Activated B cell treated with CpG ODN at 0.5 μM for 24 hours (primary cell): ENCODE results near the gene DCP1B. TPM values are rescaled to one million over a fixed set of nuclear protein-coding genes. Genes with fewer than 3 reads are reported as not detected.

Source experiments
- ATAC-seq: fragments of 200-7000 bp; cut with Tn5 transposase; one replicate; pipeline ENCODE4 v1.10.0; 2021; ENCODE audit warnings: low read depth, mild to moderate bottlenecking, moderate library complexity
- CTCF ChIA-PET: fragments of 350-600 bp; sonication (Branson Sonifier 250); formaldehyde crosslinking; loops from one replicate; lab custom pipeline; 2021; ENCODE audit warnings: antibody characterized with exemption; lab: Charles Lee
- POLR2A ChIA-PET: fragments of 350-600 bp; sonication (Branson Sonifier 250); formaldehyde crosslinking; loops from one replicate; lab custom pipeline; 2021; ENCODE audit warnings: antibody characterized with exemption; lab: Charles Lee
- DNase-seq: peaks from one replicate; pipeline ENCODE4 v3.0.0; 2022
- H3K27ac Mint-ChIP-seq: one replicate; pipeline ENCODE4 v1.8.0; 2020; ENCODE audit warnings: mixed read lengths
- H3K27me3 Mint-ChIP-seq: one replicate; pipeline ENCODE4 v1.8.0; 2021; ENCODE audit warnings: mixed read lengths
- H3K36me3 Mint-ChIP-seq: one replicate; pipeline ENCODE4 v1.8.0; 2021; ENCODE audit warnings: low read depth, mixed read lengths
- H3K4me1 Mint-ChIP-seq: one replicate; pipeline ENCODE4 v1.8.0; 2021; ENCODE audit warnings: mixed read lengths
- H3K4me3 Mint-ChIP-seq: one replicate; pipeline ENCODE4 v1.8.0; 2020; ENCODE audit warnings: mild to moderate bottlenecking, mixed read lengths
- H3K9me3 Mint-ChIP-seq: one replicate; pipeline ENCODE4 v1.8.0; 2020; ENCODE audit warnings: mixed read lengths
- intact Hi-C: fragments of 100-400 bp; cut with micrococcal nuclease; formaldehyde crosslinking; loops from one replicate; pipeline ENCODE4 v1.15.1; 2024
- total RNA-seq: library from RNA; stranded (reverse); gene quantifications from 2 replicates; pipeline ENCODE4 v1.2.3, GENCODE V29; 2022
- TF ChIP-seq, protein P1 (sequence below): fragments of 200-600 bp; IDR thresholded peaks from one replicate; pipeline ENCODE4 v1.8.0; 2022; ENCODE audit warnings: antibody characterized with exemption, mild to moderate bottlenecking

The DCP1B gene
- total RNA-seq, 1 donor from 2014 or later: 14.7 TPM

GRCh38 chr12:2013086-2013485, 8.8 kb upstream of the DCP1B start:
- H3K4me1 Mint-ChIP-seq: no peaks in the 10 kb centered on the region
- DNase-seq: no peak
- H3K36me3 Mint-ChIP-seq: no peaks in the 10 kb centered on the region
- CTCF ChIA-PET: no interaction called here
- no peak overlapping the region for H3K4me3 Mint-ChIP-seq
- intact Hi-C loops: no loop called here
- H3K9me3 Mint-ChIP-seq: no peaks in the 10 kb centered on the region
- H3K27me3 Mint-ChIP-seq: peaks cover 2% of the 10 kb centered on the region
- TF ChIP-seq, protein P1, sequence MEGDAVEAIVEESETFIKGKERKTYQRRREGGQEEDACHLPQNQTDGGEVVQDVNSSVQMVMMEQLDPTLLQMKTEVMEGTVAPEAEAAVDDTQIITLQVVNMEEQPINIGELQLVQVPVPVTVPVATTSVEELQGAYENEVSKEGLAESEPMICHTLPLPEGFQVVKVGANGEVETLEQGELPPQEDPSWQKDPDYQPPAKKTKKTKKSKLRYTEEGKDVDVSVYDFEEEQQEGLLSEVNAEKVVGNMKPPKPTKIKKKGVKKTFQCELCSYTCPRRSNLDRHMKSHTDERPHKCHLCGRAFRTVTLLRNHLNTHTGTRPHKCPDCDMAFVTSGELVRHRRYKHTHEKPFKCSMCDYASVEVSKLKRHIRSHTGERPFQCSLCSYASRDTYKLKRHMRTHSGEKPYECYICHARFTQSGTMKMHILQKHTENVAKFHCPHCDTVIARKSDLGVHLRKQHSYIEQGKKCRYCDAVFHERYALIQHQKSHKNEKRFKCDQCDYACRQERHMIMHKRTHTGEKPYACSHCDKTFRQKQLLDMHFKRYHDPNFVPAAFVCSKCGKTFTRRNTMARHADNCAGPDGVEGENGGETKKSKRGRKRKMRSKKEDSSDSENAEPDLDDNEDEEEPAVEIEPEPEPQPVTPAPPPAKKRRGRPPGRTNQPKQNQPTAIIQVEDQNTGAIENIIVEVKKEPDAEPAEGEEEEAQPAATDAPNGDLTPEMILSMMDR: no peak
- POLR2A ChIA-PET: no interaction called here
- no peak overlapping the region for H3K27ac Mint-ChIP-seq
- no peak for ATAC-seq

DNA sequence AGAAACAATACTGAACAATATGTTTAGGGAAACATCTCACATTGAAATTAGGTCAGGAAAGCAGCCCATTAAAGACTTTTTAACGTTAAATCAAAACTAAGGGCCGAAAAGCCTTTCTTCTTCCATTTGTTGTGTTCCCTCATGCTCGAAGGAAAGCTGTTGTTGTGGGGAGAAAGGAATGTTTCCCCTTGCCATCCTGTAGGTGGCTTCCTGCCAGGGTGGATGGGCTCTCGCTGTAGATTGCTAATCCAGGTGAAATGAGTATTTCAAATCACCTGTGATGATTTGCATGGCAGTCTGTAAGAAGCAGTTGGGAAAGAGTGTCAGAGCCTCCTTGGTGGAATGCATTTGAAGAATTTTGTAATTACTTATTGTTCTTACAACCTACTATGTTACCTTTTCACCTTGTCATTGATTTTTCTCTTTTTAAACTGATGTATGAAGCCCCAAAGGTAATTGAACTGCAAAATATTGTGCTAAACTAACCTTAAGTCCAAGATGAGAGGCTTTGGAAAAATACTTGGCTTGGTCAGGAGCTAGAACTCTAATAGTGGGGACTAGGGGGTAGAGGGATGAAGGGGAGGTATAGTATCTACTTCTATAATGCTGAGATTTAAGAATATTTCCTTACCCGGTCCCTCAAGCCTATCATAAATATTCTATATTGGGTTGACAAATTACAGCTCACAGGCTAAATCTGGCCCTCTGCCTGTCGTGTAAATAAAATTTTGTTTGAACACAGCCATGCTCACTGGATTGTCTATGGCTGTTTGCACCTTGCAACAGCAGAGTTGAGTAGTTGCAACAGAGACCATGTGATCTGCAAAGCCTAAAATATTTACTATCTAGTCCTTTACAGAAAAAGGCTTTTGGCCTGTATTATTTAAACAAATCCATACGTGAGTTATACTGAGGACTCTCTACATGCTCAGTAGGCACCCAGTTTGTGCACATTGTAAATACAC, 7.7 kb upstream of the DCP1B start:
- POLR2A ChIA-PET: no interaction called here
- Mint-ChIP-seq H3K27ac (no peak overlapping the region), H3K4me3 (no peak overlapping the region), H3K27me3 (no peaks in the 10 kb centered on the region), H3K36me3 (no peaks in the 10 kb centered on the region), H3K9me3 (no peaks in the 10 kb centered on the region), H3K4me1 (no peaks in the 10 kb centered on the region)
- CTCF ChIA-PET: interaction anchor here (0.8 kb wide), 1 partner anchor 72 kb away, joined by 3 read pairs; no protein-coding TSS in a partner anchor
- ATAC-seq: no peak
- DNase-seq: no peak
- intact Hi-C loops: no loop called here
- TF ChIP-seq, protein P1: no peak

DNA sequence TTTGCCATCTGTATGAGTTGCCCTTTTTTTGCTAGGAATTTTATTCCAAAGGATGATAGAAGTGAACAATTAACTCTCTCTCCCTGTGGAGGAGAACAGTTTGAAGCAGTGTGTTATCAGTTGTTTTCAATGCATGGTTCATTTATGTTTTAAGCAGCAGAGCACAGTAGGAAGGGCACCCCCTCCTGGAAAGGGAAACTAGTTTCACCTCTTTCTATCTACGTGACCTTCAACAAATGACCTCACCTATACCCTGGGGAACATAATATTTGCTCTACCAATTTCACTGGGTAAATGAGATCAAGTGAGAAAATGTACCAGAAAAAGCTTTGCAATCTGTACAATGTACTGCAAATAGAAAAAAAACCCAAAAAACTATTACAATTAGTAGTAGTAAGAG, 5.4 kb upstream of the DCP1B start:
- H3K27me3 Mint-ChIP-seq: no peaks in the 10 kb centered on the region
- intact Hi-C loops: no loop called here

GRCh38 chr12:2008677-2009076, 4.4 kb upstream of the DCP1B start:
- Mint-ChIP-seq H3K4me3 (no peak overlapping the region), H3K36me3 (peaks cover 7% of the 10 kb centered on the region), H3K4me1 (peaks cover 9% of the 10 kb centered on the region), H3K27me3 (no peaks in the 10 kb centered on the region), H3K9me3 (peaks cover 2% of the 10 kb centered on the region), H3K27ac (no peak overlapping the region)
- ChIA-PET POLR2A (interaction anchor here (0.5 kb wide), 1 partner anchor 300 kb away, joined by 6 read pairs; no protein-coding TSS in a partner anchor), CTCF (no interaction called here)
- ATAC-seq: no peak
- DNase-seq: no peak
- TF ChIP-seq, protein P1: no peak
- intact Hi-C loops: no loop called here

More for the DNA sequence above, 5.4 kb upstream of the DCP1B start:
- peaks cover under 1% of the 10 kb centered on the region for H3K4me1 Mint-ChIP-seq
- no peaks in the 10 kb centered on the region for H3K36me3 Mint-ChIP-seq
- peaks cover under 1% of the 10 kb centered on the region for H3K9me3 Mint-ChIP-seq
- H3K27ac Mint-ChIP-seq: no peak overlapping the region
- ATAC-seq: peak; percentile 40
- CTCF ChIA-PET: no interaction called here
- TF ChIP-seq, protein P1: no peak
- H3K4me3 Mint-ChIP-seq: no peak overlapping the region
- POLR2A ChIA-PET: no interaction called here
- no peak for DNase-seq

DNA sequence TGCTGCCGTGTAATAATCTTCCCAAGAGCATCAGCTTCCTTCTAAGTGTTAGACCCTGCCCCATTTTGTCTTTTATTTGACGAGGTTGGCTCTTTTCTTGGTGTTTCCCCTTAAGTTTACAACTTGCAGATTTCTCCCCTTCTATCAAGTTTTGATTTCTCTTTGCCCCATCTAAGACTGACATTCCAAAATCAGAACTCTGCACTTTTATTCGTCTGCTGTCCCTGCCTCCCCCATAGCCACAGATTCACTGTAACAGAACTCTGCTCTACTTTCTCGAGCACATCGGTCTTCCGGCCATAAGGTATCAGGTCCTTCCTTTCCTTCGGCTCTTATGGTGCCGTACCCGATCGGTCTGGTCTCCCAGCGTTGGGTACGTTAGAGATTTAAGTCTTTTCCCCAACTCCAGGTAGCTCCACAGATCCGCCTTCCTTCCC, 563 bp downstream of the DCP1B start:
- H3K4me1 Mint-ChIP-seq: peaks cover 26% of the 10 kb centered on the region
- H3K36me3 Mint-ChIP-seq: peaks cover 8% of the 10 kb centered on the region
- intact Hi-C loops: loop anchor here (1.0 to 2.0 kb wide), 6 partner anchors 31 to 1054 kb away; partner anchors contain the start of genes ITFG2 and RAD52
- DNase-seq: no peak
- H3K27ac Mint-ChIP-seq: peak overlapping the region; percentile 98
- TF ChIP-seq, protein P1: no peak
- CTCF ChIA-PET: interaction anchor here (1.1 kb wide), 1 partner anchor 31 kb away, joined by 4 read pairs; no protein-coding TSS in a partner anchor
- H3K9me3 Mint-ChIP-seq: peaks cover 2% of the 10 kb centered on the region
- H3K4me3 Mint-ChIP-seq: peak overlapping the region; percentile 99
- no peaks in the 10 kb centered on the region for H3K27me3 Mint-ChIP-seq
- peak; percentile 12 for ATAC-seq
- POLR2A ChIA-PET: interaction anchor here (0.5 to 1.2 kb wide), 3 partner anchors 63 to 1334 kb away, joined by 3 to 4 read pairs (median 4); no protein-coding TSS in a partner anchor
